GM19035 (cell line): ENCODE data around the gene PPP1R9B.

ENCODE experiments used
- ATAC-seq: cut with Tn5 transposase; IDR thresholded peaks from one replicate; pipeline ENCODE4 v1.9.1; 2021; ENCODE audit not compliant: unreplicated experiment

PPP1R9B gene

DNA sequence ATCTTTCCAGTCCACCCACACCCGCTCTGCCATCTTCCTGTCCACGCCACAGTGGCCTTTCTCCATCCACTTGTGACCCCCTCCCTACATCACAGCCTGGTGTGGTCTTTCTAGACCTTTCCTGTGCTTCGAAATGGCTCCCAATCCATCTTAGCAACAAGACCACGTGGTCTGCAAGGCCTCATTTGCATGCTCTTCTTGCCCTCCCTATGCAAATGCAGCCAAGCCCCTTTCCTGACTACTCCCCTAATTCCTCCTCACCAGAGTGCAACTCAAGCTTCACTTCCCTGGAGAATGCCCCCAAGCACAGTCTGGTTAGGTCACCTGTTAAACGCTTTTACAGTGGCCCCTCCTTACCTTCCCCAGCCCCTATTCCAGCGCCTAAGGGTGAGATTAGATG lies 6.1 kb downstream of the PPP1R9B start:
- ATAC-seq = no peak

DNA sequence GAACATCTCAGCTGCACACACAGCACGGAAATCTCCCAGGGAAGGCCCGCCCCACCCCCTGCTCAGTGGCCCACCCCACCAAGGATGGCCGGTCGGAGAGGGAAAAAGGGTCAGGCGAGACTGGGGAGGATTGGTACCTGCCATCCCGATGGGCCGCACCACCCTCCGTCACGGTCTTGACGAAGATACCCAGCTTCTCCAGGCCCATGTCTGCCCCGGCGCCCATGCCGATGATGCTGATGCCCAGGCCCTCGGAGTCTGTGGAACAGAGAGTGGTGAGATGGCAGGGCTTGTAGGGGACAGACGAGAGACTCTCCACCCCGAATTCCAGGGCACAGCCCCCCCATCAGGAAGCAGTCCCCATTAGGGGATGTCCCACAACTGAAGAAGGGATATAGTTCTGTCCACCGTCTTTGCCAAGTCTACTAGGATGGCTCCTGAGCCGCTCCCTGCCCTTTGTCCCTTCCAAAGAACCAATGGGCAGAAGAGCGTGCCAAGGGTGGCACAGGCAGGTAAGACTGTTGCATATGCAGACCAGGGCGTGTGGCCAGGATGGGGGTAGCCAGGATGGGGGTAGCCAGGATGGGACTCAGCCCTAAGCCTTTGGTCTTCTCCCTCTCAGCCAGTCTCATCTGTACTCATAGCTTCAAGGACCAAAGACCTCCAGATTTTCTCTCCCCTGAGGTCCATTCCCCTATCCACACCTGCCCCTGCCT lies 6.9 kb downstream of the PPP1R9B start:
- no peak for ATAC-seq

DNA sequence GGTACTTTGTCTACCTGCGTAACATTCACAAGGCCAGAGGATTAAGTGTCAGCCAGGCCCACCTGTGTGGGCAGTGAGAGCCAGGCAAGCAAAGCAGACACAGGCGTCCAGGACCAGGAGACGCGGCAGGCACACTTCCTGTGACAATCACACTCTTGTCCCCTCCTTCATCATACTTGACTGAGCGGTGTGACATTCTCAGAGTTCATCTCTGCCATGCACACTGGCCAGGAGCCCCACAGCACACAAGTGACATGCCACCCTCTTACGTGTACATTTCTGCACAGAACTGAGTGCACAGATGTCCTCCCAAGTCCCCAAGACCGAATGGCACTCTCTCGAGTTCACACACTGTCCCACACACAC lies 8.7 kb downstream of the PPP1R9B start:
- ATAC-seq = no peak

DNA sequence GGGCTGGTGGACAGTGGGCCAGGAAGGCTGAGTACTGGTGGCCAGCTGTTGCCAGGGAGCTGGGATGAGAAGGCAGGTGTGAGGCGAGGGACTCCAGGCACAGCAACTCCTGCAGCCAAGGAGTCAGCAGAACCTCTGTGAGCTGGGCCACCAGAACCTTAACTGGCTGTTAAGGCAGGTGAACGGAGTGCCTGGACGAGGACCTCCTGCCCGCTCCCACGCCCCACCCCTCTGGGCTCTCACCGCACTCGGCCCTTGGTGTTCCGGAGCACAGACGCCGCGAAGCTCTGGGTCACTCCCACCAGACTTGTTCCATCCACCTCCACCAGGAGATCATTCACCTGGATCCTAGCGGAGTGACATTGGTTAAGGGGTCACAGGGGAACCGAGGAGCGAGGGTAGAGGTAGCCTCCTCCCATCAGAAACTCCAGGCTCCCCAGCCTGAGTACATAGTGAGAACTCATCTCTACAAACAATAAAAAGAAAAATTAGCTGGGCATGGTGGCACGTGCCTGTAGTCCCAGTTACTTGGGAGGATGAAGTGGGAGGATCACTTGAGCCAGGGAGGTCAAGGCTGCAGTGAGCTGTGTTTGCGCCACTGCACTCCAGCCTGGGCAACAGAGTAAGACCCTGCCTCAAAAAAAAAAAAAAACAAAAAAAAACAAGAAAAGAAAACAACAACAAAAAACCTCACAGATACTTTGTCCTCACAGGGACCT lies 9.3 kb downstream of the PPP1R9B start:
- ATAC-seq = no peak

DNA sequence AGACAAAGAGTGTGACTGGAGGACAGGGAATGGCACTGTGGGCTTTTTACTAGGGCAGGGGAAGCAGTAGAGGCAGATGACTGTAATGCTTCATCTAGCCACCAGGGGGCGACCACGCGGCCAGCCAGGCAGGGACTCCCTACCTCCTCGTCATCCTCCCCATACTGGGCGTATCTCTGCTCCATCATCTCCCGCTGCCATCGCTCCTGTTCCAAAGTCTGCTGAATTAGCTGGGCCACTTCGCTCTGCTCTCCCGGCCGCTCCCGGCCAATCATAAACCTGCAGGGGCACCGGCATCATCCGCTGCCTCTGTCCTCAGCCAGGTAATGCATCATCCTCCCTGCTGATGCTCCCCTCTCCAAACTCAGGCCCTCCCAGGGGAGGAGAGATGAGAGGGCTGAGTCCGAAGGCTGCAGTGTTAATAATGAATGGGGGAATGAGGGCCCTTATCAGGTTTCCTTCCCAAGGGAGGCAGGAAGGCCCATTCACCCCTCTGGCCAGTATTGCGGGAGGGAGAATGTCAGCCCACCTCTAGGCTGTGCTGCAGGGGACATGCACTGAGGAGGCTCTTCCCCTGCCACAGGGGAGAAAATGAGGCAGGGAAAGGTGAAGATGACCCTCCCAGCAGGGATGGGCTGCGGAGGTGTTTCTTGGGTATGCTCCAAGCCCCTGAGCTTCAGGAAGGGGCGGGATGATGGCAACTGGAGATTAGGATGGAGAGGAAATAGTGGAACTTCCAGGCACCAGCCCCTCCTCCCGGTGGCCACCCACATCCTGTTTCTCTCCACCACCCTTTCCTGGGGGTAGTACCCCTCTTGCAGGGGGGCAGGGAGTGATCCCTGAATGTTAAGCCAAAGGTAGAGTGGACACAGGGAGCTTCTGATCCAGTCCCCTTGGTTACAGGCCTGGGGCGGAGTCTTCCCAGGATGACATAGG lies 10.3 kb downstream of the PPP1R9B start:
- ATAC-seq = no peak

DNA sequence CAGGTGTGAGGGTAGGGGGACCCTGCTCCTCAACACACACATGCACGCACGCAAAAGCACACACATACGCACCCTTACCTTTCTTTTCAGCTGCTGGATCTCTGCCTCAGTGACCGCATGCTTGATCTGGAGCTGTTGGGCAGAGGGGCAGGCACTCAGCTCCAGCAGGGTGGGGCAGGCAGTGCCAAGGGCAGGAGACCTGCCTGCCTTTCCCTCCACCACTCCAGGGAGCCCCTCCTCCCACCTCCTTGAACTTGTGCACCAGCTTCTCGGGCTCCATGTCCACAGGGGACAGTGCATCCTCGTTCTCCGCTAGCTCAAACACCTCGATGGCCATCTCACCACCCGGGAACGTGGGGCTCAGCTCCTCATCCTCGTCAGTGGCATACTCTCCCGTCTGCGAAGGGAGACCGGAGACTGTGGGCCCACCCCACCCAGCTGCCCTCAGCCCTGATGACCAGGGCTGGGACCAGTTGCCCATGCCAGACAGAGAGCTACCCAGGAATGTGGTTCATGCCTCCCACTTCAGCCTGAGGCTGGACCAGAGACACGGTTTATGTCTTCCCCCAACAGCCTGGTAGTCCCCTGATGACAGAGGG lies 11.2 kb downstream of the PPP1R9B start:
- ATAC-seq = no peak

DNA sequence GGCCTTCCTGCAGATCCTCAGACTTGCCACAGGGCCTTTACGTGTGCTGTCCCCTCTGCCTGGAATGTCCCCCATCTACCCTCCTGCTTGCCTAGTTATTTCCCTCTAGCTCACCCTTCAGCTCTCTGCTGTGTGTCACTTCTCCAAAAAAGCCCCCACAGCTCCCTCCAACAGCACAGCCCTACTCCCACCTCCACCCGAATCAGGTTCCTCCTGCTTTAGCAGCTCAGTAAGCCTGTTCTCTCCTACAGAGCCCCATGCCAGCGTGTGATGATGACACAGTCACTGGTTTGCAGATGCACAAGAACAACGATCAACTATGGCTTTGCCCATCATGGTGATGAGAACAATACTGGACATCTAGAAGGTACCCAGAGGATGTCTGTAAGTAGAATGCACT lies 13.4 kb downstream of the PPP1R9B start:
- ATAC-seq = no peak

DNA sequence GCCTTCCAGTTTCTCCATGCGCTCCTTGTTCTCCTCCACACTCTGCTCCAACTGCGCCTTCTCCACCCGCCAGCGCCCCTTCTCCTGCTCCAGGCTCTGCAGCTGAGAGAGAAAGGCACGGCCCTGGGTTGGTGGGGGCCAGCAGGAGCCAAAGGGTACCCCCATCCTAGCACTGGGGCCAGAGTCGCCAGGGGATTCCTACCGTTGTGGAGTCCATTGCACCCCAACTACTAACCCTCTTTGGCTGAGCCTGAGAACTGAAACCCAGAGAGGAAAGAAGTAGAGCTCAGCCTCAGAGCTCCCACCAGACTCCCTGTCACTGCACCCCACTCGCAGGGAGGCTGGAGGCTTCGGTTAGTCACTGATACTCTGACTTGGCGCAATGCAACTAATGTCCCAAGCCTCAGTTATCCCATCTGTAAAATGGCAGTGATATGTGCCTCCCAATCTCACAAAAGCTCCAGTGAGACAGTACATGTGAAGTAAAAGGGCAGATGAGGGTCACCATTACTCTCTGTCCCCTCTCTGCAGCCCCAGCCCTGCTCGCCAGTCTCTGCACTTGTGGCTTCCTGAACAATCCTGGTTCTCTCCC lies 14.3 kb downstream of the PPP1R9B start:
- ATAC-seq = no peak

DNA sequence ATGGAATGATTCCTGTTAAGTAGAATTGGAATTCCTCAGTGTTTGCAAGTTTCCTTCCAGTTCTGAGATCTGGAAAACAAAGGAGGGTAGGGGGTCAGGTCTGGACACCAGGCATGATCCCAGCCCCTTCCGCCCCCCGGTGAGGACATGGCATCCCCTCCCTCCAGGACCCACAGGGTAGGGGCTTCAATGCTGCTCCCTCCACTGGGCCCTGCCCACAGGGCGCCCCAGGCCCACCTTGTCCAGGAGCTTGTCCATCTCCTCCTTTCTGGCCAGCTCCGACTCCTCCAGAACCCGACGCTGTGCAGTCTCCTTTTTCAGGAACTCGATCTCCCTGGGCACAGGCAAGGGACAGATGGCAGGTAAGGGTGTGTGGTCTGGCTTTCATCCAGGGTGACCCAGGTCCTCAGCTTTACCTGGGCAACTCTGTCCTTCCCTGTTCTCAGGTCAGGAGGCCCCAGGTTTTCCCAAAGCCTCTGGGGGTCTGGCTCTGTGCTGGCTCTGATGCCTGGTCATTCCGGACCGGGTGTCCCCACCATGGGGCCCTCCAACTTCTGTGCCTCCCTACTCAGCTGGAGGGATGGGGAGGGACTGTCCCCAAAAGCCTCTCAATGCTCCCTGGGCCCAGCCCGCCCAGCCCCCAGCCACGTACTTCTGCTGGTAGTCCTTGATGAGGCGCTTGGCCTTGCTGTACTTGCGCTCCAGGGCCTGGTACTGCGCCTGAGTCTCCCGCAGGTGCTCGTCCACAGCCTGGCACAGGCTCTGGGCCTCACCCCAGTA lies 15.0 kb downstream of the PPP1R9B start:
- ATAC-seq = no peak

DNA sequence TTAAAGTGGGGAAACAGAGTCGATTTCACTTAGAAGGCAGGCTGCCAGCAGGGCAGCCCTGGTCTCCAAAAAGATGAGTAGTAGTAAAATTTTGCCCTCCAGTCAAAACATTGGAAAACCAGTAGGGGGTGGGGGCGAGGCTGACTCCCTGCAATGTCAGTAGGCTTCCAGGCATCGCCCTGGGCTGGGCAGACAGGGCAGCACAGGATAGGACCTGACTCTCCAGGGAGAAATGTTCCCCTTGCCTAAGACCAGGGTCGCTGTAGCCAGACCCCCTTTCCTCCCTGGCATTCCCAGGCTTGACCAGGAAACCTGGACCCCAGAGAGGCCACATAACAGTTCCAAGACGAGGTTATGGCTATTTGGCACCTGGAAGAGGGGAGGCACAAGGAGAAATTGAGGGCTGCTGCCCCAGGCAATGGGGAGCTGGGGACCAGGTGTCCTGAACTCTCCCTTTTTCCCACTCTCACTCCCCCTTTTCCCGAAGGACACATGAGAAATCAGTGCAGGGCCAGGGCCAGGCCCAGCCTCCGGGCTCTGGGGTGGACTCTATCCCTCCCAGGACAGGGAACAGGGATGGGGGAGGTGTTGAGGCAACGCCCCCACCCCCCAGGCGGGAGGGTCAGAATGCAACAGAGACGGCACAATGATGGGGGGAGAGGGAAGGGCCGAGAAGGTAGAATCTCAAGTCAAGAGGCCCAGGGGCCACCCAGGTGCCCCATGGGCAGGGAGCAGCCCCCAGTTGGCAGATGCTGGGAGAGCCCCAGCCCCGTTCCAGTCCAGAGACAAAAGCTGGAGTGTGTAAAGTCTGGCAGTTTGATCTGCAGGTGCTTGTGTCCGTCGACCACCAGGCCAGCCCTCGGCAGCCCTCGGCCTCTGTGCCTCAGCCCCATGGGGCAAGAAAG lies 16.0 kb downstream of the PPP1R9B start:
- ATAC-seq = no peak

DNA sequence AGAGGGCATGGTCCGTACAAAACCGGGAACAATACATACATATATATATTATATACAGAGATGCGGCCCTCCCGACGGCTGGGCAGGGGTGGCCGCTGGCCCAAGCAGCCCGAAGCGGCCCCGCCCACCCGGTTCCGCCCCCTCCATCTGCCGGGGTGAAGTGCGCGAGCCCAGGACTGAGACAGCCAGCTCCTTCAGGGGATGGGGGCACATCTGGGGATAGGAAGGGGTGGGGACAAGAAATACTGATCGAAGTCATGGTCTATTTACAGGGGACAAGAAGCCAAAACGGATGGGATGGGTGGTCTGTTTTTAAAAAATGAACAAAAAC lies 16.7 kb downstream of the PPP1R9B start:
- no peak for ATAC-seq

DNA sequence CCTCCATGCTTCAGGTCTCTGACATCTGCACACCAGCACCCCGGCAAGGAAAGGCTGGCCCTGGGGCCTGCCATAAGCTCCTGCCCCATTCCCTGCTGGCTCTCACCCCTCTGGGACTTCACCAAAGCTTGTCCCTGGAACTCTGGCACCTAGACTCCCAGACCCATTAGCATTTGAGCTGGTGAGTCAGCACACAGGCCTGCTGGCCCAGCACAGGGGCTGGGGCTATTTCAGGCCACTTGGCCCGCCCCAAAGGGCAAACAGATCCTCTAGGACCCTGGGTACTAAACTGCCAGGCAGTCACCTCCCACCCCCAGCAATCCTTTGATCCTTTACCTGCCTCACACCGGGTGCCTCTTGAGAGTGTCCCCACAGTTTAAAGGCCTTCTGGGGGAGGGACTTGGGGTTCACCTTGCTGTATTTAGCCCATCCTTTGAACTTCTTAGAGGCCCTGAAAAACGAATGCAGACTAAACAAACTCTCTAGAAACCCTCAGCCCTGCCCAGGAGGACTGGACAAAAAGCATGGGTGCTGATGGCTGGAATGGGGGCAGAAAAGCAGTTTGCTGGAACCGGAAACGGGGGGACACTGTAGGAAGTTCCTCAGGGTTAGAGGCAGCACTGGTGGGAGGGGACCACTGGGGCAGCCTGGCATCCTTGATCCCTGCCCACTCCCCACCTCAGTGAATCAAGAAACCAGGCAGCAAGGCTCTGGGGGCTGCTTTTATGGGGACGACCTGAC lies 17.3 kb downstream of the PPP1R9B start:
- no peak for ATAC-seq

DNA sequence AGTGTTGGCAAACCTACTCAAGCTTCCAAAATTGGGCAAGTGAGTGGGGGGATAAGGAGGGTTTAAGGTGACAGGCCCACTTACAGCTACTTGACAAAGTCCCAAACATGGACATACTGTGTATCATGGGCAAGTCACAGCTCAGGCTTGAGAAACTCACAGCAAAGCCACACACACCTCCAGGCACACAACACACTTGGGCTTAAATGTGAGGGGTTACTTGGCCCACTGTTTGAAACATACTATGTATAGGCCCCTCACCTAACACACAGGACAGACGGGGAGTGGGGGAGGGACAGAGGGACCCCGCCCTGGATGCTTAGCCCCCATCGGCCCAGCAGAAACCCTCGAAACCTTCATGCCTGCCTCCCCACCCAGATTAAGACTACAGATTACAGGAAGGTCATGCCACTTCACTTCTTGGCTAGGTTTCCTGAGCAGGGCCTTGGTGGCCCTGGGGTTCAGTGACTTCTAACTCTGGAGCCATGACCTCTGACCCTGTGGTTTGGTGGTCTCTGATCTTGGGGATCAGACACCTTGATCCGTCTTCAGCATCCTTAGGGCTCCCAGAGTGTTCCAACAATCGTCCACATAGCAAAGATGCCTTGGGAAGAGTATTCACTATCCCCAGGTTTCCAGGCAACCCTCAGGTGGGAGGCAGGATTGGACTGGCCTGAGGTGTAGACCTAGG lies 18.2 kb downstream of the PPP1R9B start:
- no peak for ATAC-seq

DNA sequence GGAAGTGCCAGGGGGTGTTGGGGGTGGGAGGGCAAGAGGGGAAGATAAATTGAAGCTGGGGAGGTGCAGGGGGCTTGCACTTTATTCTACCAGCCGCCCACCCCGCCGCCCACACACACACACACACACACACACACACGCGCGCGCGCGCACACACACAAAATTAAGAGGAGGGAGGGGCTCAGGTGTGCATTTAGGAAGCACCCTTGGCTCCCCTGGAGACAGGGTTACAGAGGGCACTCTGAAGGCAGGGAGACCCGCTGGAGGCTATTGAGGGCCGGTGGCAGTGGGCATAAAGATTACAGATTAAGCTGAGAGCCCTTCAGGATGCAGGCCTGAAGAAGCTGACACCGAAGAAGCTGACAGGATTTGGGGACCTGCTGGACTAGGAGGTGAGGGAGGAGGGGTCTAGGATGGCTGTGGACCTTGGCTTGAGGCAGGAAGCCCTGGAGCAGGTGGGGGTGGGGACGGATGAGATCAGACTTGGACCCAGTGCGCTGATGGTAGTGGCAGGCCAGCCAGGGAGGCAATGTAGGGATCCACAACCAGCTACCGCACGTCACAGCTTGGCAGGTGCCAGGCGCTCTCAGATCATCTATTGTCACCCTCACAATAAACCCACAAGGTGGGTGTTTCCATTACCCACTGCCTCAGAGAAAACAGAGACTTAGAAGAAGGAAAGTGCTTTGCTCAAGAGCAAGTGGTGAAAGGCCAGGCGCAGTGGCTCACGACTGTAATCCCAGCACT lies 19.7 kb downstream of the PPP1R9B start:
- no peak for ATAC-seq

DNA sequence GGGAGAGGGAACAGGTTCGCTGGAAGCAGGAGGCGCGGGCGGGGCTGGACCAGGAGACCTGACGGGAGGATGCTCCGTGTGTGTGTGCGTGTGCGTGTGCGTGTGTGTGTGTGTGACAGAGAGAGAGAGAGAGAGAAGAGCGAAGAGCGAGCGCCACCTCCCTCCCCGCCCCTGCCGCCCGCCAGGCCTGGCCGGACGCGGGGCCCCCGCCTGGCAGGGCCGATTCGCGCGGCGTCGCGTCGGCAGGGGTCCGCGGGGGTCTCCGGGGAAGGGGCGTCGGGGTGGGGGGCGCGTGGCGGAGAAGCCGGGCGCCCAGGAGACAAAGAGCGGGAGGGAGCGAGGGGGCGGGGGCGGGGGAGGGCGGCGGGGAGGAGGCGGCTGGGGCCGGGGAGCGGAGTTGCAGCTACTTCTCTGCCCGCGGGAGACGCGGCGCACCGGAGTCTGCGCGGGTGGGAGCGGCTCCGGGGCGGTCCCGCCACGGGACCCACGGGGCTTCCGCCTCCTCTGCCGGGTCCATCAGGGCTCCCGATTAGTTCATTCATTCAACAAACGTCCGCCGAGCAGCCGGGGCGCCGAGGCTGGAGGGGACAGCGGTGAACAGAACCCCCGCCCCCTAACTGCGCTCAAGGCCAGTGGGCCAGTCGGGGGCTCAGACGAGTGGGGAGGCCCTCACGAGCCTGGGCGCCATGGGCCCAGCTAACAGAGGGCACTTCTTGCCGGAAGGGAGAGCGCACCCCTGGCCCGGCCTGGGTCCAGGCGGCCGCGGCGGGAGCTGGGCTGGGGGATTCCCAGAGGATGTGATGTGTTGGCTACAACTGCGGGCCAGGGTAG lies 20.5 kb downstream of the PPP1R9B start, which contains the start of gene SAMD14:
TSS of gene SAMD14 (minus strand) at position 433 of the 831 bp plus-strand sequence. CDS start 5,201 bp downstream, outside the sequence.
- no peak for ATAC-seq

DNA sequence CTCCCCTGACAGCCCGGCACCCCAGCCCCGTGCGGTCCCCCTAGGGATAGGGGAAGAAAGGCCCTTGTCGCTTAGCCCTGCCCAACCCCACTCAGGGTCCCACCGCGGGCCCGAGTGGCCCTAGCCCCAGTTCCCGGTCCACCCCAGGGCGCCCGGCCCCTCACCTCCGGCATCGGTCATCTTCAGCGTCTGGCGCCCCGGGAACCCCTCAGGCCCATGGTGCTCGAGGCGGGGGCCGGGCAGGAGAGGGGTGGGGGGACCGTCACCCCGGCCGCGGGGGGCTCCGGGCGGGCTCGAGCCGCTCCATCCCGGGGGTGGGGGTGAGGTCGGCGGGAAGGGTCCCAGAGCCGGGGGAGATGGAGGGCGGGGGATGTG lies 21.1 kb downstream of the PPP1R9B start:
- ATAC-seq = no peak
